HepG2 (cell line): ENCODE results near the gene LINC00237. TPM values are rescaled to one million over a fixed set of nuclear protein-coding genes. Genes with fewer than 3 reads are reported as not detected.

ENCODE experiments used
- EP300 ChIP-seq, 3 experiments: sonication (generic) in 1 of 3; formaldehyde crosslinking in 1 of 3; IDR thresholded peaks; 2 replicates each; pipeline versions ENCODE4 v1.5.1 to v1.6.1; 2011 to 2020; ENCODE audit warnings: low read depth in 2 of 3, low read length in 2 of 3, borderline replicate concordance in 1 of 3, improper control_type of control experiment in 1 of 3, mild to moderate bottlenecking in 1 of 3, missing genetic modification reagents in 1 of 3, moderate library complexity in 1 of 3
- KAT8 ChIP-seq: IDR thresholded peaks from 2 replicates; pipeline ENCODE4 v1.6.1; 2016; ENCODE audit warnings: missing genetic modification reagents, missing compliant biosample characterization
- KDM1A ChIP-seq: IDR thresholded peaks from 2 replicates; pipeline ENCODE4 v1.6.1; 2016; ENCODE audit warnings: missing compliant biosample characterization
- KDM5B ChIP-seq: sonication (generic); formaldehyde crosslinking; IDR thresholded peaks from 2 replicates; pipeline ENCODE4 v1.4.0; 2020; ENCODE audit warnings: missing genetic modification reagents, mild to moderate bottlenecking, borderline replicate concordance
- KLF6 ChIP-seq: IDR thresholded peaks from 2 replicates; pipeline ENCODE4 v1.8.0; 2016; ENCODE audit warnings: missing biosample characterization, missing genetic modification reagents
- NFAT5 ChIP-seq: sonication (generic); formaldehyde crosslinking; IDR thresholded peaks from 2 replicates; pipeline ENCODE4 v1.4.0; 2020; ENCODE audit warnings: missing genetic modification reagents
- NFKBIZ ChIP-seq: IDR thresholded peaks from 2 replicates; pipeline ENCODE4 v1.6.1; 2018; ENCODE audit warnings: missing genetic modification reagents, missing compliant biosample characterization
- PRPF4 ChIP-seq: fragments of 200-400 bp; formaldehyde crosslinking; IDR thresholded peaks from 2 replicates; pipeline ENCODE4 v1.6.1; 2016; ENCODE audit warnings: low read length, low read depth; ENCODE audit not compliant: poor library complexity, severe bottlenecking
- TRIM22 ChIP-seq: fragments of 450-650 bp; IDR thresholded peaks from 2 replicates; pipeline ENCODE4 v1.6.1; 2017
- ZBTB21 ChIP-seq: sonication (generic); formaldehyde crosslinking; IDR thresholded peaks from 2 replicates; pipeline ENCODE4 v1.4.0; 2020; ENCODE audit warnings: missing genetic modification reagents
- ZBTB44 ChIP-seq: sonication (generic); formaldehyde crosslinking; IDR thresholded peaks from 2 replicates; pipeline ENCODE4 v1.4.0; 2020; ENCODE audit warnings: missing genetic modification reagents
- ZNF251 ChIP-seq: sonication (generic); formaldehyde crosslinking; IDR thresholded peaks from 2 replicates; pipeline ENCODE4 v1.9.0; 2021; ENCODE audit warnings: mild to moderate bottlenecking, missing genetic modification reagents
- ZNF557 ChIP-seq: sonication (generic); formaldehyde crosslinking; IDR thresholded peaks from 2 replicates; pipeline ENCODE4 v1.4.0; 2020; ENCODE audit warnings: missing genetic modification reagents
- ZNF609 ChIP-seq: sonication (generic); formaldehyde crosslinking; IDR thresholded peaks from 2 replicates; pipeline ENCODE4 v1.4.0; 2020; ENCODE audit warnings: mild to moderate bottlenecking, missing genetic modification reagents, borderline replicate concordance
- ZNF720 ChIP-seq: sonication (generic); formaldehyde crosslinking; IDR thresholded peaks from 2 replicates; pipeline ENCODE4 v1.4.0; 2020; ENCODE audit warnings: missing genetic modification reagents
- ZSCAN21 ChIP-seq: sonication (generic); formaldehyde crosslinking; IDR thresholded peaks from 2 replicates; pipeline ENCODE4 v1.8.0; 2022; ENCODE audit warnings: mild to moderate bottlenecking, missing genetic modification reagents, moderate library complexity, borderline replicate concordance
- polyA plus RNA-seq, 8 experiments: library from polyadenylated mRNA; depleted of rRNA in 3 of 8; stranded (reverse) in 7 of 8; unstranded in 1 of 8; fragments of >200 nt; fragmentation: Illumina TruSeq in 4 of 8; extraction: Trizol in 4 of 8; gene quantifications; 2 replicates each; pipeline versions ENCODE4 v1.2.1 to v1.2.3, GENCODE V29; 2011 to 2016; ENCODE audit warnings: low read depth in 4 of 8, missing spikeins in 1 of 8, mixed read lengths in 1 of 8; ENCODE audit not compliant: insufficient read depth in 1 of 8
- total RNA-seq, 5 experiments: library from RNA; depleted of rRNA; stranded (reverse); fragments of >200 nt; fragmentation: Illumina TruSeq; extraction: Trizol; gene quantifications; 2 replicates each; pipeline ENCODE4 v1.2.3, GENCODE V29; 2016; ENCODE audit warnings: low read depth in 1 of 5

Gene LINC00237
- total and polyA plus RNA-seq, 2 of the 13 experiments (the other 11 are each of a cell fraction or from before 2014, with no cell fraction given) = not detected

- TF ChIP-seq KDM5B (CRISPR knock-in tag) (no peak), ZNF251 (no peak), KLF6 (no peak), NFKBIZ (CRISPR knock-in tag) (no peak; the same call in 1 of the 2 replicates), ZBTB21 (no peak), ZBTB44 (no peak), NFAT5 (no peak), KAT8 (CRISPR knock-in tag) (0 out of 2 replicates have a peak, but pooled peaks have one; percentile 46), ZNF557 (no peak), ZNF720 (no peak), EP300 (IDR thresholded peaks at IDR 0.05; ENCODE audit: low read depth in 2 of 2, low read length in 2 of 2) (peak in 1 of 2 experiments; percentile 77; a peak in 2 of 4 replicates), EP300 (CRISPR knock-in tag; IDR thresholded peaks at IDR 0.05; ENCODE audit: borderline replicate concordance) (no peak; the same call in 1 of the 2 replicates), PRPF4 (no peak), ZSCAN21 (no peak), TRIM22 (no peak), ZNF609 (CRISPR knock-in tag) (no peak), KDM1A (CRISPR knock-in tag) (peak; percentile 81)
Measured at GRCh38 chr20:21139881-21140566, 33.9 kb upstream of the LINC00237 start (continued).
